Activated CD8-positive, alpha-beta T cell treated with anti-CD3 and anti-CD28 coated beads for 36 hours (primary cell): ENCODE measurements around the gene LEF1. TPM values are rescaled to one million over a fixed set of nuclear protein-coding genes. Genes with fewer than 3 reads are reported as not detected.

Source experiments
- ATAC-seq: fragments of 200-7000 bp; cut with Tn5 transposase; one replicate; pipeline ENCODE4 v1.10.0; 2021; ENCODE audit warnings: mild to moderate bottlenecking, moderate library complexity
- CTCF ChIA-PET: fragments of 350-600 bp; sonication (Branson Sonifier 250); formaldehyde crosslinking; loops from one replicate; lab custom pipeline; 2021; ENCODE audit warnings: antibody characterized with exemption; lab: Charles Lee
- POLR2A ChIA-PET: fragments of 350-600 bp; sonication (Branson Sonifier 250); formaldehyde crosslinking; loops from one replicate; lab custom pipeline; 2021; ENCODE audit warnings: antibody characterized with exemption; lab: Charles Lee
- DNase-seq: peaks from one replicate; pipeline ENCODE4 v3.0.0-alpha.2; 2020
- H3K27ac Mint-ChIP-seq: one replicate; pipeline ENCODE4 v1.8.0; 2021; ENCODE audit warnings: mild to moderate bottlenecking, mixed read lengths
- H3K27me3 Mint-ChIP-seq: one replicate; pipeline ENCODE4 v1.8.0; 2021; ENCODE audit warnings: mixed read lengths
- H3K36me3 Mint-ChIP-seq: one replicate; pipeline ENCODE4 v1.8.0; 2021; ENCODE audit warnings: low read depth, mixed read lengths
- H3K4me1 Mint-ChIP-seq: one replicate; pipeline ENCODE4 v1.8.0; 2021; ENCODE audit warnings: low read depth, mixed read lengths
- H3K4me3 Mint-ChIP-seq: one replicate; pipeline ENCODE4 v1.8.0; 2021; ENCODE audit warnings: mild to moderate bottlenecking, moderate library complexity, mixed read lengths
- H3K9me3 Mint-ChIP-seq: one replicate; pipeline ENCODE4 v1.8.0; 2021; ENCODE audit warnings: mixed read lengths
- CTCF ChIP-seq: fragments of 200-600 bp; IDR thresholded peaks from one replicate; pipeline ENCODE4 v1.8.0; 2022; ENCODE audit warnings: antibody characterized with exemption, mild to moderate bottlenecking
- intact Hi-C: fragments of 100-400 bp; cut with micrococcal nuclease; formaldehyde crosslinking; loops from one replicate; pipeline ENCODE4 v1.10.0; 2022
- total RNA-seq, 2 experiments: library from RNA; stranded (reverse); gene quantifications; one replicate each; pipeline ENCODE4 v1.2.3, GENCODE V29; 2021

Gene LEF1
- total RNA-seq, 2 experiments from 2014 or later = 178 to 182 TPM

- Mint-ChIP-seq H3K27me3 (no peaks in the 10 kb centered on the region), H3K4me1 (peaks cover 75% of the 10 kb centered on the region), H3K27ac (peak overlapping the region; percentile 90), H3K36me3 (peaks cover 43% of the 10 kb centered on the region), H3K9me3 (no peaks in the 10 kb centered on the region), H3K4me3 (peak overlapping the region; percentile 34)
- intact Hi-C loops = no loop called here
- TF ChIP-seq CTCF = no peak
- POLR2A ChIA-PET = interaction anchor here (0.8 to 2.9 kb wide), 4 partner anchors 11 to 118 kb away, joined by 3 to 13 read pairs (median 5); no protein-coding TSS in a partner anchor
- no peak for ATAC-seq
- CTCF ChIA-PET = interaction anchor here (1.0 to 1.5 kb wide), 3 partner anchors 9 to 130 kb away, joined by 3 to 4 read pairs (median 3); no protein-coding TSS in a partner anchor
- DNase-seq = no peak
These were observed 18.9 kb downstream of the LEF1 start for GRCh38 chr4:108149588-108150380.

DNA sequence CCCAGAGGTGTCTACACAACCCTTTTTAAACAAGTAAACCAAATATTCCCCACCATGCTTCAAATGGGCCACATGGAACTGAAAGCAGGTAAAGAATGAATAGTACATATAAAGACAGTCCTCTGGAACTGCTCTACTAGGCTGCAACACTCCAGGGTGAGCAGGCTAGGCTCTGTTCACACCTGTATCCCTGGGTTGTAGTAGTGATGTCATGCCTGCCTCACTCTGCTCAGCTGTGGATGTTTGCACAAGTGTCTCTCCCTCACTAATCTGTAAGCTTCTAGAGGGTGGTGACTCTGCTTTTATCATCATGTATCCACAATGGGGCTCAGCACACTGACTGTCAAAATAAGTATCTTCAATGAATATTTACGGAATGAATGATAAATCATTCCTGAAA lies 20.4 kb downstream of the LEF1 start:
- H3K27me3 Mint-ChIP-seq = no peaks in the 10 kb centered on the region
- no peak for TF ChIP-seq CTCF
- H3K4me3 Mint-ChIP-seq = peak overlapping the region; percentile 66
- peaks cover 47% of the 10 kb centered on the region for H3K36me3 Mint-ChIP-seq
- ChIA-PET CTCF (interaction anchor here (0.5 kb wide), 1 partner anchor 424 kb away, joined by 3 read pairs; no protein-coding TSS in a partner anchor), POLR2A (interaction anchor here (1.0 to 1.1 kb wide), 2 partner anchors 10 to 41 kb away, joined by 3 read pairs; no protein-coding TSS in a partner anchor)
- no peaks in the 10 kb centered on the region for H3K9me3 Mint-ChIP-seq
- H3K27ac Mint-ChIP-seq = peak overlapping the region; percentile 76
- DNase-seq (peak; percentile 68), ATAC-seq (peak; percentile 64)
- H3K4me1 Mint-ChIP-seq = peaks cover 86% of the 10 kb centered on the region
- intact Hi-C loops = no loop called here

GRCh38 chr4:108146819-108147218 lies 21.9 kb downstream of the LEF1 start:
- TF ChIP-seq CTCF = no peak
- no peak for DNase-seq

DNA sequence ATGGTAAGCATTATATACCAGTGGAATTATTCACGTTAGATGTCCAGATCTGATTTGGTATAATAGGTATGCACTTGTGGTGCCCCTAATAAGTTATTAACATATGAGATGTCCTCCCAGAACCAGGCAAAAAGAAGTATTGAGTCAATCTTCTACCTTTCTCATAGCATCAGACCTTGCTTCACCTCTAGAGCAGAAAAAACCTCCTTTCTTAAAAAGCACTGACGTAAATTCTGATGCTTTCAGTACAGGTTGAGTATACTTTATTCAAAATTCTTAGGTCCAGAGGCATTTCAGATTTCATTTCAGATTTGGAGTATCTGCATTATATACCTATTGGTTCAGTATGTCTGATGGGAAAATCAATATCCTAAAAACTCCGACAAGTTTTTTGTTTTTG lies 22.4 kb downstream of the LEF1 start:
- DNase-seq = no peak
- Mint-ChIP-seq H3K9me3 (no peaks in the 10 kb centered on the region), H3K4me3 (peak overlapping the region; percentile 66), H3K27ac (peak overlapping the region; percentile 76), H3K4me1 (peaks cover 85% of the 10 kb centered on the region), H3K36me3 (peaks cover 38% of the 10 kb centered on the region), H3K27me3 (no peaks in the 10 kb centered on the region)
- ChIA-PET CTCF (interaction anchor here (0.9 to 1.4 kb wide), 4 partner anchors 13 to 116 kb away, joined by 3 to 5 read pairs (median 4); no protein-coding TSS in a partner anchor), POLR2A (interaction anchor here (0.7 to 1.4 kb wide), 6 partner anchors 9 to 78 kb away, joined by 3 to 4 read pairs (median 3); no protein-coding TSS in a partner anchor)
- intact Hi-C loops = no loop called here
- TF ChIP-seq CTCF = no peak
- ATAC-seq = peak; percentile 5

More at GRCh38 chr4:108146819-108147218, 21.9 kb downstream of the LEF1 start:
- Mint-ChIP-seq H3K4me1 (peaks cover 83% of the 10 kb centered on the region), H3K36me3 (peaks cover 35% of the 10 kb centered on the region), H3K9me3 (no peaks in the 10 kb centered on the region), H3K4me3 (peak overlapping the region; percentile 66), H3K27me3 (no peaks in the 10 kb centered on the region), H3K27ac (peak overlapping the region; percentile 76)
- intact Hi-C loops = no loop called here
- ChIA-PET POLR2A (interaction anchor here (0.6 to 1.4 kb wide), 10 partner anchors 9 to 826 kb away, joined by 3 to 6 read pairs (median 4); no protein-coding TSS in a partner anchor), CTCF (interaction anchor here (0.7 to 1.4 kb wide), 4 partner anchors 13 to 116 kb away, joined by 3 to 5 read pairs (median 4); partner anchors contain the start of gene LEF1)
- no peak for ATAC-seq
